SU-DHL-6 (cell line): Measurements from ENCODE around the gene TSPYL2.

Source experiments
- CTCF ChIP-seq: fragments of 200-600 bp; sonication (generic); IDR thresholded peaks from one replicate; pipeline ENCODE4 v1.5.1; 2017; ENCODE audit warnings: antibody characterized with exemption, mild to moderate bottlenecking, low read length, moderate library complexity; ENCODE audit not compliant: insufficient read depth, poor library complexity, severe bottlenecking
- EZH2phosphoT487 ChIP-seq: fragments of 200-600 bp; sonication (generic), shearing (Covaris generic); conservative IDR thresholded peaks from 2 replicates; pipeline ENCODE4 v1.6.1; 2018; ENCODE audit warnings: mild to moderate bottlenecking, antibody characterized with exemption, low read length, moderate library complexity, mixed read lengths

DNA sequence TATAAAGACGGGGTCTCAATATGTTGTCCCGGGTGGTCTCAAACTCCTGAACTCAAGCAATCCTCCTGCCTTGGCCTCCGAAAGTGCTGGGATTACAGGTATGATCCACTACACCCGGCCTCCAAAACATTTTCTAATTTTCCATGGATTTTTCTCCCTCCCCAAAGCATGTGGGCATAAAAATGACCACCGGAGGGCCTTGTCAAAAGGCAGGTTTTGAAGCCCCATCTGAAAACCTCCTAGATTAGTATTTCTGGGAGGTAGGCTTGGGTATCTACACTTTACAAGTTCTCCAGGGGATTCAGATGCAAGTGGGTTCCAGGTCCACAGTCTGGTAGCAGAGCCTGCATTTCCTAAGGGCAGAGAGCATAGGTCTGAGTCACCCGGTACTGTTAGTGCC, 34.9 kb upstream of the TSPYL2 start:
- TF ChIP-seq CTCF (no peak), EZH2phosphoT487 (no peak)
